T-helper 2 cell treated with Interferon-gamma antibody and Interleukin-4, amounts not matched to agents 5 μg/mL and 100 μg/mL, for 36 hours (primary cell): ENCODE measurements around the gene ACER1.

Source experiments
- DNase-seq: peaks from one replicate; pipeline ENCODE4 v3.0.0; 2021; ENCODE audit warnings: low spot score
- H3K27ac Mint-ChIP-seq: one replicate; pipeline ENCODE4 v1.8.0; 2021; ENCODE audit warnings: mild to moderate bottlenecking, mixed read lengths
- H3K27me3 Mint-ChIP-seq: one replicate; pipeline ENCODE4 v1.8.0; 2021; ENCODE audit warnings: low read depth, mixed read lengths
- H3K36me3 Mint-ChIP-seq: one replicate; pipeline ENCODE4 v1.8.0; 2021; ENCODE audit warnings: low read depth, mixed read lengths
- H3K4me1 Mint-ChIP-seq: one replicate; pipeline ENCODE4 v1.8.0; 2021; ENCODE audit warnings: low read depth, mixed read lengths
- H3K4me3 Mint-ChIP-seq: one replicate; pipeline ENCODE4 v1.8.0; 2022; ENCODE audit warnings: mild to moderate bottlenecking, moderate library complexity, mixed read lengths
- H3K9me3 Mint-ChIP-seq: one replicate; pipeline ENCODE4 v1.8.0; 2021; ENCODE audit warnings: mixed read lengths

ACER1 gene, protein sequence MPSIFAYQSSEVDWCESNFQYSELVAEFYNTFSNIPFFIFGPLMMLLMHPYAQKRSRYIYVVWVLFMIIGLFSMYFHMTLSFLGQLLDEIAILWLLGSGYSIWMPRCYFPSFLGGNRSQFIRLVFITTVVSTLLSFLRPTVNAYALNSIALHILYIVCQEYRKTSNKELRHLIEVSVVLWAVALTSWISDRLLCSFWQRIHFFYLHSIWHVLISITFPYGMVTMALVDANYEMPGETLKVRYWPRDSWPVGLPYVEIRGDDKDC

DNA sequence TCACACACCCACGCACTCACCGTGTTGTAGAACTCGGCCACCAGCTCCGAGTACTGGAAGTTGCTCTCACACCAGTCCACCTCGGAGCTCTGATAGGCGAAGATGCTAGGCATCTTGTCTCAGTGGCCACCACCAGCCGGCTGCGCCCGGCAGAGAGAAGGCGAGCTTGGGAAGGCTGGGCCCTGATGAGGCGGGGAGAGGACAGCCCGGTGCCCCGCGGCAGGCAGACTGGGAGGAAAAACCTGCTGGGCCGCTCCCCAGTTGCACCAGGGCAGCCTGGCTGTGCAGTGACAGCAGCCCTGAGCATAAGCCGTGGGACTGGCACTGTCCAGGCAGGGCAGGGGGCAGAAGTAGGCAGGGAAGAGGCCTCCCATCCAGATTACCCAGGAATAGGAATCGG is at the start of gene ACER1:
Gene ACER1 (minus strand): TSS at position 174 of the 400 bp plus-strand sequence. CDS start 61 bp downstream, at position 113.
- no peaks in the 10 kb centered on the region for H3K27me3 Mint-ChIP-seq

DNA sequence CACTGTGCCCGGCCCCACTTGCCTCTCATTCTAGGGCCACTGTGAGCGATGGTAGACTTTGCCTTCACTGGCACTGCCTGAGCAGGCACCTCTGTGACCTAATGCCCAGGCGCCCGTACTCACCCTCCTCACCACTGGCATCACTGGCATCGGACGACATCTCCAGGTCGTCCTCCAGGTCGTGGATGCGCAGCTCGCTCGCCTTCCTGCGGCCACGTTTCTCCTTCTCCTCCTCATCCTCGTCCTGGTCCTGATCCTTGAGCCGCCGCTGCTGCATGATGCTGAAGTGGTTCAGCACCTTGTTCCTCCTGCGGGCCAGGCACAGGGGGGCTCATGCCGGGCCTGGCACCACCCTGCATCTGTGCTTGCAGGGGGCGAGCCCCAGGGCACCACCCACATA is 49.8 kb upstream of the ACER1 start:
- no peak overlapping the region for H3K4me3 Mint-ChIP-seq
- no peak for DNase-seq
- H3K4me1 Mint-ChIP-seq = no peaks in the 10 kb centered on the region
- H3K27ac Mint-ChIP-seq = no peak overlapping the region
- H3K27me3 Mint-ChIP-seq = no peaks in the 10 kb centered on the region
- H3K9me3 Mint-ChIP-seq = no peaks in the 10 kb centered on the region
- H3K36me3 Mint-ChIP-seq = peaks cover 53% of the 10 kb centered on the region

More for the DNA sequence above, at the start of gene ACER1:
- Mint-ChIP-seq H3K4me1 (no peaks in the 10 kb centered on the region), H3K27ac (no peak within 1 kb of the TSS), H3K4me3 (no peak within 1 kb of the TSS), H3K9me3 (no peaks in the 10 kb centered on the region), H3K36me3 (no peaks in the 10 kb centered on the region)
- DNase-seq = no peak

DNA sequence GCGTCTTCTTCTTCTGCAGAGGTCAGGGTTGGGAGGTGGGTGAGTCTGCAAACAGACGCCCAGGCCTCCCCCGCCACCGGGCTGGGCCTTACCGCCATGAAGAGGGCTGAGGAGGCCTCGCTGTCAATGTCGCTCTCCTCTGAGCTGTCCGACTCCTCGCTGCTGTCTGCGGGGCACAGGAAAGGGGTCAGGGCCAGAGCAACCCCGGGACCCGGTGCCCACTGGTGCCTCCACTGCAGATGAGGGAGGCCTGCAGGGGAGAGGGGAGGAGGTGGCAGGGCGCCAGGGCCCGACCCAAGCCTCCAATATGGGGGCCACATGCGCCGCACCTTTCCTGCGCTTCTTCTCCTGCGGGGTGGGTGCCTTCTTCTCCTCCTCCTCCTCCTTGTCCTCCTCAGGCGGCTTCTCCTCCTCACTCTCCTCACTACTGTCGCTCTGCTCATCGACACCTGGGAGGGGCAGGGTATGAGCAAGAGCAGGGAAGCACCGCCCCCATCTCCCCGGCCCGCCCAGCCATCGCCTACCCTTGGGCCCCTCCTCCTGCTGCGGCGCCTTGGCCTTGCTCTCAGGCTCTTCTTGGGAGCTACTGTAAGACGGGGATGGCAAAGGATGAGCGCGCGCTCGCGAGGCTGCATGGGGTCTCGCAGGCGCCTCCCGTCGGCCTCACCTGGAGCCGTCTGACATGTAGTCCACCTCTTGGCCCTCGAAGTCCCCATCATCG is 47.8 kb upstream of the ACER1 start:
- no peak overlapping the region for H3K4me3 Mint-ChIP-seq
- H3K36me3 Mint-ChIP-seq = peaks cover 45% of the 10 kb centered on the region
- no peak for DNase-seq
- H3K27me3 Mint-ChIP-seq = no peaks in the 10 kb centered on the region
- H3K4me1 Mint-ChIP-seq = no peaks in the 10 kb centered on the region
- H3K9me3 Mint-ChIP-seq = no peaks in the 10 kb centered on the region
- no peak overlapping the region for H3K27ac Mint-ChIP-seq

DNA sequence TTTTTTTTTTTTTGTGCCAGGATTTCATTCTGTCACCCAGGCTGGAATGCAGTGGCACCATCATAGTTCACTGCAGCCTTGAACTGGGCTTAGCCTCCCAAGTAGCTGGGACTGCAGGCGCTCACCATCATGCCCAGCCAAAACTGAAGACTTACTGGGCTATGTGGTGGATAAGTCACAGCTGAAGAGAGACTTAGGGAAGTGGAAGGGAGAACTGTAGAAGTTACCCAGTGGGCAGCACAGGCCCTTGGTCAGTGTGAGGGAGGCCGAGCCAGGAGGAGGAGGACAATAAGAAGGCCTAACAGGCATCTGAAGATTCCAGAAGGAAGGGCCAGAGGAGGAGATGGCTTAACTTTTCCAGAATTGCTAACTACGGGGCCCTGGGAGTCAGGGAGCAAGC is 46.3 kb upstream of the ACER1 start:
- Mint-ChIP-seq H3K36me3 (peaks cover 41% of the 10 kb centered on the region), H3K27me3 (no peaks in the 10 kb centered on the region), H3K4me1 (no peaks in the 10 kb centered on the region), H3K9me3 (no peaks in the 10 kb centered on the region), H3K27ac (peak overlapping the region; percentile 42), H3K4me3 (no peak overlapping the region)
- no peak for DNase-seq

DNA sequence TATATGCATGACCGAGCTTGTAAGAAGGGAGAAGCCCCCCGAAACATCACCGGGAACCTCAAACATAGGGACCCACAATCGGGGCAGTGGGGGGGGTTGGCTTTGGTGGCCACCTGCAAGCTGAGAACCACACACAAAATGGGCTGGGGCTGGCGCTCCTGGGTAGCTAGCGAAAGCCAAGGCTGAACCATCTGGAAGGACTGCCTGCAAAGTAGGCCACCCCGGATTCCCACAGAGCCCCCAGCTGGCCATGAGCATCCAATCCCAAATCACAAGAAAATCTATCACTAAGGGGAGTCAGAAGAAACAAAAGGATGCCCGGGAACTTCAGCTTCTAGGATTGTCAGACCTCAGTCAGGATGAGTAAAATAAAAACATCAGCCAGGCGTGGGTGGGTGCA is 45.1 kb upstream of the ACER1 start:
- H3K36me3 Mint-ChIP-seq = peaks cover 40% of the 10 kb centered on the region
- H3K27me3 Mint-ChIP-seq = no peaks in the 10 kb centered on the region
- no peaks in the 10 kb centered on the region for H3K9me3 Mint-ChIP-seq
- no peak overlapping the region for H3K4me3 Mint-ChIP-seq
- H3K27ac Mint-ChIP-seq = no peak overlapping the region
- H3K4me1 Mint-ChIP-seq = peaks cover 4% of the 10 kb centered on the region
- no peak for DNase-seq

DNA sequence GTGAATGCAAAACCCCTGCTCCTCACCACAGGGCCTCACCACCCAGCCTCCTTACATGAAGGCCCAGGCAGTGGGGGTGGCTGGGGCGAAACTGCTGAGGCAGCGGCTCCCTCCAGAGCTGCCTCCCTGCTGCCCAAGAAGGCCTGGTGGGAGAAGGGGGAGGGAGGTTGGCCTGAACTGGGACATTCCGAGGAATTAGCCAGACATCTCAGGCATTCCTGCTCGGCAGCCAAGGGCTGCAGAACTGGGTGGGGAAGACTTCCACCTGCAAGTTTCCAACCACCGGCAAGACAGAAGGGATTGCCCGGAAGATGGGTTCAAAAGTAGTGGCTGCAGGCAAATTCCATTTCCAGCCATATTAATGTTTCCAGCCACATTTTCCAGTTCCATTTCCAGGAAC is 44.6 kb upstream of the ACER1 start:
- Mint-ChIP-seq H3K27me3 (no peaks in the 10 kb centered on the region), H3K4me3 (no peak overlapping the region), H3K27ac (no peak overlapping the region), H3K9me3 (no peaks in the 10 kb centered on the region), H3K36me3 (peaks cover 36% of the 10 kb centered on the region), H3K4me1 (peaks cover 5% of the 10 kb centered on the region)
- DNase-seq = no peak

DNA sequence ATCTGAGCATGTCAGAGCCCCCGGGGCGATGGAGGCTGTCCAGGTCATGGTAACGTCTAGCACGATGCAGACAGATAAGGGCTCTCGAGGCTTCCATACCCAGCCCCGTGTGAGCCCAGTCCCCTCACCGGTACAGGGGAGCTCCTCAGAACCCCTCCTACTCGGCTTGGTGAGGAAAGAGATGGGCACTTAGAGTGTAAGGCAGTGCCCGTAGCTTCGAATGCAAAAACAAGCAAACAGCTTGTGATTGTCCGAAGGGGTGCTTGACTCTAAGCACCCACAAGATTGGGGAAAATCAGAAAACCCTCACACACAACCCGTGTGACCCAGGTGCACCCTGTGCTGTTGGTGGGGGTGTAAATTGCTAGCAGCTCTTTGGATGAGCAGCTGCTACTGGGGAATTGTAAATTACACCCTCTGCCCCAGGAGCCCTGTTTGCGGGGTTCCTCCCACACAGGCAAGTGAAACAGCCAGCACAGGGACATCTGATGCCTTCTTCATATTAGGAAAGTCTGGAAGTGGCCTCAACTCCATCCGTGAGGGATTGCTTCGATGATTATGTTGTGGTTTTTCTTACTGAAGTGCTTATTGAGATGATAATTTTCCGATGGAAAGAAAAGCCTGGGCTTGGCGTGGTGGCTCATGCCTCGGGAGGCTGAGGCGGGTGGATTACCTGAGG is 43.2 kb upstream of the ACER1 start:
- H3K4me1 Mint-ChIP-seq = peaks cover 9% of the 10 kb centered on the region
- H3K9me3 Mint-ChIP-seq = no peaks in the 10 kb centered on the region
- peaks cover 27% of the 10 kb centered on the region for H3K36me3 Mint-ChIP-seq
- H3K27me3 Mint-ChIP-seq = no peaks in the 10 kb centered on the region
- no peak for DNase-seq
- H3K27ac Mint-ChIP-seq = no peak overlapping the region
- H3K4me3 Mint-ChIP-seq = no peak overlapping the region

DNA sequence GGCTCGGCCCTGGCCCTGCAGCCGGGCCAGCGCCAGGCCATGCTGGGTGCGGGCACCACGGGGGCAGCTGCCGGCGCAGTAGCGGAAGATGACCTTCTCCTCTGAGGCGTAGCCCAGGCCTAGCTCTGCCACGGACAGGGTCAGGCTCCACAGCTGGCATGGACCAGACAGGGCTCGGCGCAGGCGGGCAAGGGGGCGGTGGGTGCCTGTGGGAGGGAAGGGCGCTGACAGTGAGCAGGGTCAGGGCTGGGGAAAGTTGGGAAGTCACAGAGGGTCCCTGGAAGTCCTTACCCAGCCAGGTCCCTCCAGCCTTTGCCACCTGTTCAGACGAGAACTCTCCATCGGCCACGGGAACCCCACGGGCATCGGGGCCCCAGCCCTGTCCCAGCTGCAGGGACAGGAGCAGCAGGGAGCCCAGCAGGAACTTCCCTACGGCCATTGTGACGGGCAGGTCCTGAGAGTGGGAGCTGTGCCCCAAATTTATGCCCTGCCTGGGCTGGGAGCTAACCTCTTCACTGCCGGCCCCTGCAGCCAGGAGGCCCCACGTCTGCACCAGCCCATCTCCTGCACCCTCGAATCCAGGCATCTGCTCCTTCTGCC is 42.1 kb upstream of the ACER1 start, which contains the start of gene PSPN:
Gene PSPN (minus strand): TSS at position 523 of the 600 bp plus-strand sequence. CDS start 84 bp downstream, at position 439.
- H3K4me3 Mint-ChIP-seq = no peak within 1 kb of the TSS
- no peak for DNase-seq
- H3K9me3 Mint-ChIP-seq = no peaks in the 10 kb centered on the region
- H3K4me1 Mint-ChIP-seq = peaks cover 11% of the 10 kb centered on the region
- peaks cover 18% of the 10 kb centered on the region for H3K36me3 Mint-ChIP-seq
- H3K27me3 Mint-ChIP-seq = no peaks in the 10 kb centered on the region
- H3K27ac Mint-ChIP-seq = no peak within 1 kb of the TSS

DNA sequence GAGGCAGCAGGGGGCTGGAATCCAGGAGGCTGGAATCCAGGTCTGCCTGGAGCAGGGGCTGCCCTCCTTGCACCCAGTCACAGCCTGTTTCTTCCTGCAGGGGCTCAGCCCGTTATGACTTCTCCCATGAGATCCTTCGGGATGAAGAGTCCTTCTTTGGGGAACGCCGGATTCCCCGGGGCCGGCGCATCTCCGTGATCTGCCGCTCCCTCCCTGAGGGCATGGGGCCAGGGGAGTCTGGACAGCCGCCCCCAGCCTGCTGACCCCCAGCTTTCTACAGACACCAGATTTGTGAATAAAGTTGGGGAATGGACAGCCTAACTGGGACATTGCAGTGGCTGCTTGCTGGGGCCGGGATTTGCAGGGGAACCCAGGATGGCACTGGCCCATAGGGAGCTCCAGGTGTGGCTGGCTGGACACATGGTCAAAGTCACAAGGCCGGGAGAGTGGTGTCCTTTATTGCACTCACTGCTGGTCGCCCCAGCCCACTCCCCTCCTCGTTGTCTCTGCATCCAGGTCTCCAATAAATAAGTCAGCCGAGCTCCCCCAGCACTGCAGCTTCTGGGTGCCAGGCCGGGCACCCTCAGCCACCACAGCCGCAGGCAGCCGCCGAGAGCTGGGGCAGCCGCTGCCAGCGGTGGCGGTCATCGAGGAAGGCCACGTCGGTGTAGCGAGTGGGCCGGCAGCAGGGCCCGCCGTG is 41.4 kb upstream of the ACER1 start:
- Mint-ChIP-seq H3K9me3 (no peaks in the 10 kb centered on the region), H3K27ac (no peak overlapping the region), H3K4me1 (peaks cover 12% of the 10 kb centered on the region), H3K36me3 (peaks cover 12% of the 10 kb centered on the region), H3K27me3 (no peaks in the 10 kb centered on the region), H3K4me3 (no peak overlapping the region)
- DNase-seq = no peak

DNA sequence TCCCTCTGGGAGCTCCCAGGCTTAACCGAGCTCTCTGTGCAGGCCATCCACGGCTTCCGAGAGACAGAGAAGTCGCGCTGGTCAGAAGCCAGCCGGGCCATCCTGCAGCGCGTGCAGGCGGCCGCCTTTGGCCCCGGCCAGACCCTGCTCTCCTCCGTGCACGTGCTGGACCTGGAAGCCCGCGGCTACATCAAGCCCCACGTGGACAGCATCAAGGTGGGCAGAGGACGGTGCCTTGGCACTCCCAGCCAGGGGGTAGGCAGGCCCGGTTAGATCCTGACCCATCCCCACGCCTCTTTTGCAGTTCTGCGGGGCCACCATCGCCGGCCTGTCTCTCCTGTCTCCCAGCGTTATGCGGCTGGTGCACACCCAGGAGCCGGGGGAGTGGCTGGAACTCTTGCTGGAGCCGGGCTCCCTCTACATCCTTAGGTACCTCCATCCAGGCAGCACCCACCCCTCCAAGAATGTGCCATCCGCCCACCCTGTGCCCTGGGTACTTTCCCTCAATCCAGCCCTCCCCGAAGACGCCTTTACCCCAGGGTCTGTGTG is 40.8 kb upstream of the ACER1 start:
- Mint-ChIP-seq H3K9me3 (no peaks in the 10 kb centered on the region), H3K4me1 (peaks cover 16% of the 10 kb centered on the region), H3K27ac (no peak overlapping the region), H3K27me3 (no peaks in the 10 kb centered on the region), H3K36me3 (peaks cover 13% of the 10 kb centered on the region), H3K4me3 (peak overlapping the region; percentile 88)
- DNase-seq = no peak

DNA sequence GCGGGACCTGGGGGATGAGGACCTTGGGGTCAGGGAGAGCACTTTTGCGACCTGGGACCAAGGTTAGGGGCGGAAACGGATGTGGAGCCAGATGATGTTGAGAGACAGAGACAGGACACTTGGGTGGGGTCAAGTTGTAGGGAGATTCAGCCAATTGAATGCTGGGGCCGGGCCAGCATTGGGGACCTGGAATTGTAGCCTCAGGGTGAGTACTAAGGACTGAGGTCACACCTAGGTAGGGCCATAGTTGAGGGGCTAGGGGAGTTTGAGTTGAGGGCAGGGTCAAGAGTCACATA is 40.3 kb upstream of the ACER1 start:
- Mint-ChIP-seq H3K27ac (peak overlapping the region; percentile 91), H3K4me3 (peak overlapping the region; percentile 88), H3K9me3 (no peaks in the 10 kb centered on the region), H3K27me3 (no peaks in the 10 kb centered on the region), H3K36me3 (peaks cover 14% of the 10 kb centered on the region), H3K4me1 (peaks cover 16% of the 10 kb centered on the region)
- no peak for DNase-seq

DNA sequence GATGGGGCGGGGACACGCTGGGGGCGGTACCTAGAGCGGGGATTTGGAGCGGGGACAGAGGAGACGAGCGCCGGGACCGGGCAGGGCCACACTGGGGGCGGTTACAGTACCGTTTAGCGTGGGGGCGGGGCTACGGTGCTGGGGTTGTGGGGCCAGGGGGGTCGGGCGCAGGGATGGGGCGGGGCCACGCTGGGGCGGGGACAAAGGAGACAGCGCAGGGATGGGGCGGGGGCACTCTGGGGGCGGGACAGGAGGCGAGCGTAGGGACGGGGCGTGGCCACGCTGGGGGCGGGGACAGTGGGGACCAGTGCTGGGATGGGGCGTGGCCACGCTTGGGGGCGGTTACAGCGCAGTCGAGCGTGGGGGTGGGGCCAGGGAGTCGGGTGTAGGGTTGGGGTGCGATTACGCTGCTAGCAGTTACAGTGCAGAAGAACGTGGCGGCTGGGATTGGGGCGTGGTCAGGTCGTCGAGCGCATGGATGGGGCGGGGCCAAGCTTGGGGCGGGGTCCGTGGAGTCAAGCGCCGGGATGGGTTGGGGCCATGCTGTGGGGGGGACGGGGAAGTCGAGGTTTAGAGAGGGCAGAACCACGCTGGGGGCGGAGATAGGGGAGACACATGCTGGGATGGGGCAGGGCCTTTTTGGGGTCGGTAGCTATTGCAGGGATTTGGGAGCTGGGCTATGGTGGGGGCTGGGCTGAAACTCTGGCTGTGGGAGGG is 39.8 kb upstream of the ACER1 start:
- peaks cover 16% of the 10 kb centered on the region for H3K4me1 Mint-ChIP-seq
- no peaks in the 10 kb centered on the region for H3K27me3 Mint-ChIP-seq
- peak overlapping the region; percentile 88 for H3K4me3 Mint-ChIP-seq
- H3K27ac Mint-ChIP-seq = peak overlapping the region; percentile 91
- peaks cover 13% of the 10 kb centered on the region for H3K36me3 Mint-ChIP-seq
- DNase-seq = peak; percentile 98
- no peaks in the 10 kb centered on the region for H3K9me3 Mint-ChIP-seq

DNA sequence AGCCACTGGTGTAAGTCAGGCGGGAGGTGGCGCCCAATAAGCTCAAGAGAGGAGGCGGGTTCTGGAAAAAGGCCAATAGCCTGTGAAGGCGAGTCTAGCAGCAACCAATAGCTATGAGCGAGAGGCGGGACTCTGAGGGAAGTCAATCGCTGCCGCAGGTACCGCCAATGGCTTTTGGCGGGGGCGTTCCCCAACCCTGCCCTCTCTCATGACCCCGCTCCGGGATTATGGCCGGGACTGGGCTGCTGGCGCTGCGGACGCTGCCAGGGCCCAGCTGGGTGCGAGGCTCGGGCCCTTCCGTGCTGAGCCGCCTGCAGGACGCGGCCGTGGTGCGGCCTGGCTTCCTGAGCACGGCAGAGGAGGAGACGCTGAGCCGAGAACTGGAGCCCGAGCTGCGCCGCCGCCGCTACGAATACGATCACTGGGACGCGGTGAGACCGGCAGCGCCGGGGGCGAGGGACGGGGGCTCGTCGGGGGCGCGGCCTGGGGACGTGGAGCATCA is 39.2 kb upstream of the ACER1 start, which contains the start of gene ALKBH7:
Gene ALKBH7 (plus strand): TSS at position 201 of the 502 bp plus-strand sequence. CDS start 27 bp downstream, at position 228.
- Mint-ChIP-seq H3K4me1 (peaks cover 16% of the 10 kb centered on the region), H3K27me3 (no peaks in the 10 kb centered on the region), H3K4me3 (peak within 1 kb of the TSS; percentile 88), H3K36me3 (peaks cover 17% of the 10 kb centered on the region), H3K27ac (peak within 1 kb of the TSS; percentile 91), H3K9me3 (no peaks in the 10 kb centered on the region)
- peak; percentile 96 for DNase-seq
